Adrenal gland (tissue), 5 donors: ENCODE results near the gene SLC2A13.

ENCODE experiments used
- CTCF ChIP-seq, 6 experiments: fragments of 450-650 bp in 4 of 6; fragments of 200-600 bp in 2 of 6; sonication (generic) in 1 of 6; IDR thresholded peaks; 1 replicate in 5 of 6; 2 replicates in 1 of 6; pipeline versions ENCODE4 v1.5.1 to v1.8.0; 2016 to 2021; ENCODE audit warnings: antibody characterized with exemption in 6 of 6, mild to moderate bottlenecking in 2 of 6, moderate library complexity in 1 of 6
- POLR2A ChIP-seq, 2 donors: fragments of 450-650 bp; IDR thresholded peaks; one replicate each; pipeline ENCODE4 v1.6.1; 2017; ENCODE audit warnings: antibody characterized with exemption in 2 of 2, mild to moderate bottlenecking in 2 of 2, moderate library complexity in 1 of 2
- donor health status: DM: no; HTN: no; CAD: no.

- TF ChIP-seq CTCF (IDR thresholded peaks at IDR 0.05) (no peak), POLR2A (IDR thresholded peaks at IDR 0.05) (no peak)
Measured at GRCh38 chr12:40106655-40107054, 774 bp upstream of the SLC2A13 start.
